ENCODE results near the gene NACC2.

The NACC2 gene

GRCh38 chr9:136021171-136021871, 73.8 kb downstream of the NACC2 start:
- Histone ChIP-seq H3K79me2 (ENCODE audit: control insufficient read depth, low read length) (no peaks in the 10 kb centered on the region), H4K20me1 (ENCODE audit: control insufficient read depth, insufficient read depth, low read depth, low read length) (no peaks in the 10 kb centered on the region), H3K4me2 (ENCODE audit: low read length) (no peak overlapping the region)

GRCh38 chr9:136020671-136021070, 74.4 kb downstream of the NACC2 start:
- Histone ChIP-seq H4K20me1 (ENCODE audit: control insufficient read depth, insufficient read depth, low read depth, low read length) (no peaks in the 10 kb centered on the region), H3K9me2 (replicated peaks; ENCODE audit: control insufficient read depth, low read length) (no peaks in the 10 kb centered on the region), H3K4me3 (ENCODE audit: low read length) (no peak overlapping the region), H3F3A (ENCODE audit: control insufficient read depth, insufficient read depth) (no peaks in the 10 kb centered on the region), H3K36me3 (ENCODE audit: control insufficient read depth, low read length) (no peaks in the 10 kb centered on the region), H3K27me3 (ENCODE audit: control insufficient read depth, low read length) (no peaks in the 10 kb centered on the region), H3K79me2 (ENCODE audit: control insufficient read depth, low read length) (no peaks in the 10 kb centered on the region), H3K27ac (ENCODE audit: low read depth, low read length) (no peak overlapping the region), H3K9me3 (ENCODE audit: control insufficient read depth, insufficient read depth, low read length) (no peaks in the 10 kb centered on the region), H3K4me2 (ENCODE audit: low read length) (no peak overlapping the region), H3K4me1 (ENCODE audit: control insufficient read depth, low read length) (no peaks in the 10 kb centered on the region)
- TF ChIP-seq CTCF (IDR thresholded peaks at IDR 0.05; ENCODE audit: low read depth, low read length, poor library complexity, severe bottlenecking) (no peak), EZH2phosphoT487 (IDR thresholded peaks at IDR 0.05; ENCODE audit: borderline replicate concordance, low read length) (no peak)

More at GRCh38 chr9:136021171-136021871, 73.8 kb downstream of the NACC2 start:
- no peaks in the 10 kb centered on the region for H3K27me3 ChIP-seq (ENCODE audit: control insufficient read depth, low read length)
- H3K4me1 ChIP-seq (ENCODE audit: control insufficient read depth, low read length) = no peaks in the 10 kb centered on the region
- no peaks in the 10 kb centered on the region for H3F3A ChIP-seq (ENCODE audit: control insufficient read depth, insufficient read depth)
- no peak overlapping the region for H3K27ac ChIP-seq (ENCODE audit: low read depth, low read length)
- H3K36me3 ChIP-seq (ENCODE audit: control insufficient read depth, low read length) = no peaks in the 10 kb centered on the region
- H3K9me2 ChIP-seq (replicated peaks; ENCODE audit: control insufficient read depth, low read length) = no peaks in the 10 kb centered on the region
- no peaks in the 10 kb centered on the region for H3K9me3 ChIP-seq (ENCODE audit: control insufficient read depth, insufficient read depth, low read length)
- TF ChIP-seq EZH2phosphoT487 (IDR thresholded peaks at IDR 0.05; ENCODE audit: borderline replicate concordance, low read length) = no peak
- H3K4me3 ChIP-seq (ENCODE audit: low read length) = no peak overlapping the region

GRCh38 chr9:136020206-136020605, 74.9 kb downstream of the NACC2 start:
- H3K27ac ChIP-seq (ENCODE audit: low read depth, low read length) = no peak overlapping the region
- H3K9me2 ChIP-seq (replicated peaks; ENCODE audit: control insufficient read depth, low read length) = no peaks in the 10 kb centered on the region
- H3K4me1 ChIP-seq (ENCODE audit: control insufficient read depth, low read length) = no peaks in the 10 kb centered on the region
- H3K4me3 ChIP-seq (ENCODE audit: low read length) = no peak overlapping the region
- H3K9me3 ChIP-seq (ENCODE audit: control insufficient read depth, insufficient read depth, low read length) = no peaks in the 10 kb centered on the region
- no peaks in the 10 kb centered on the region for H3K27me3 ChIP-seq (ENCODE audit: control insufficient read depth, low read length)
- TF ChIP-seq CTCF (IDR thresholded peaks at IDR 0.05; ENCODE audit: low read depth, low read length, poor library complexity, severe bottlenecking) (no peak), EZH2phosphoT487 (IDR thresholded peaks at IDR 0.05; ENCODE audit: borderline replicate concordance, low read length) (no peak)
- no peak overlapping the region for H3K4me2 ChIP-seq (ENCODE audit: low read length)
- H3F3A ChIP-seq (ENCODE audit: control insufficient read depth, insufficient read depth) = no peaks in the 10 kb centered on the region
- no peaks in the 10 kb centered on the region for H3K36me3 ChIP-seq (ENCODE audit: control insufficient read depth, low read length)
- no peaks in the 10 kb centered on the region for H3K79me2 ChIP-seq (ENCODE audit: control insufficient read depth, low read length)
- no peaks in the 10 kb centered on the region for H4K20me1 ChIP-seq (ENCODE audit: control insufficient read depth, insufficient read depth, low read depth, low read length)

- no peak overlapping the region for H3K4me2 ChIP-seq (ENCODE audit: low read length)
- no peaks in the 10 kb centered on the region for H3K4me1 ChIP-seq (ENCODE audit: control insufficient read depth, low read length)
- no peaks in the 10 kb centered on the region for H3F3A ChIP-seq (ENCODE audit: control insufficient read depth, insufficient read depth)
- no peaks in the 10 kb centered on the region for H3K27me3 ChIP-seq (ENCODE audit: control insufficient read depth, low read length)
- no peaks in the 10 kb centered on the region for H3K9me2 ChIP-seq (replicated peaks; ENCODE audit: control insufficient read depth, low read length)
- no peaks in the 10 kb centered on the region for H3K79me2 ChIP-seq (ENCODE audit: control insufficient read depth, low read length)
- TF ChIP-seq EZH2phosphoT487 (IDR thresholded peaks at IDR 0.05; ENCODE audit: borderline replicate concordance, low read length) (no peak), CTCF (IDR thresholded peaks at IDR 0.05; ENCODE audit: low read depth, low read length, poor library complexity, severe bottlenecking) (no peak)
- H3K27ac ChIP-seq (ENCODE audit: low read depth, low read length) = no peak overlapping the region
- no peaks in the 10 kb centered on the region for H3K36me3 ChIP-seq (ENCODE audit: control insufficient read depth, low read length)
- no peaks in the 10 kb centered on the region for H3K9me3 ChIP-seq (ENCODE audit: control insufficient read depth, insufficient read depth, low read length)
- no peak overlapping the region for H3K4me3 ChIP-seq (ENCODE audit: low read length)
- no peaks in the 10 kb centered on the region for H4K20me1 ChIP-seq (ENCODE audit: control insufficient read depth, insufficient read depth, low read depth, low read length)
Measured at GRCh38 chr9:136019681-136020060, 75.4 kb downstream of the NACC2 start.

Data from DOHH2 (cell line).